ENCODE data around the gene FTSJ1.
A peak's percentile ranks its signal among the peaks of the same experiment; 100 is the strongest.

FTSJ1 gene

GRCh38 chrX:48507246-48507645, 31.2 kb downstream of the FTSJ1 start:
- H3K4me3 ChIP-seq = no peak overlapping the region
- no peaks in the 10 kb centered on the region; a peak in 1 of 22 replicates for H3K9me3 ChIP-seq (replicated peaks in 1 of 11)
- no peaks in the 10 kb centered on the region for H3K36me3 ChIP-seq
- peaks cover 21 to 57% (median 39%) of the 10 kb centered on the region in 11 experiments for H3K27me3 ChIP-seq
- H3K4me2 ChIP-seq = no peak overlapping the region
- no peak for TF ChIP-seq Cebpa-rat (IDR thresholded peaks at IDR 0.05)
- H3K9ac ChIP-seq = no peak overlapping the region
- no peak overlapping the region for H3K27ac ChIP-seq
- no peaks in the 10 kb centered on the region; a peak in 1 of 22 replicates for H4K20me1 ChIP-seq
- peaks cover 0 to 18% (median 11%) of the 10 kb centered on the region in 10 experiments; a peak in 10 of 20 replicates for H3K4me1 ChIP-seq

- peak within 1 kb of the TSS; percentile 72 to 82 (median 74) for H3K4me2 ChIP-seq
- H3K27me3 ChIP-seq = peaks cover 8 to 57% (median 35%) of the 10 kb centered on the region in 11 experiments
- peaks cover 0 to under 1% (median 0%) of the 10 kb centered on the region in 11 experiments; a peak in 2 of 22 replicates for H4K20me1 ChIP-seq
- H3K4me3 ChIP-seq = peak within 1 kb of the TSS; percentile 58 to 80 (median 72)
- H3K27ac ChIP-seq = peak within 1 kb of the TSS; percentile 51 to 79 (median 68); a peak in 21 of 22 replicates
- H3K4me1 ChIP-seq = peaks cover 0 to 18% (median 11%) of the 10 kb centered on the region in 10 experiments; a peak in 10 of 20 replicates
- no peak for TF ChIP-seq Cebpa-rat (IDR thresholded peaks at IDR 0.05)
- no peaks in the 10 kb centered on the region for H3K36me3 ChIP-seq
- no peaks in the 10 kb centered on the region; a peak in 1 of 22 replicates for H3K9me3 ChIP-seq (replicated peaks in 1 of 11)
- H3K9ac ChIP-seq = peak within 1 kb of the TSS; percentile 76 to 87 (median 82)
Observed at GRCh38 chrX:48508400-48509244, 32.6 kb downstream of the FTSJ1 start, which contains the start of gene PORCN. TSS of gene PORCN (plus strand) at chrX:48508992. CDS start at chrX:48509821, 829 bp downstream.

GRCh38 chrX:48509245-48509590, 33.2 kb downstream of the FTSJ1 start:
- H3K9me3 ChIP-seq (replicated peaks in 1 of 11) = no peaks in the 10 kb centered on the region; a peak in 1 of 22 replicates
- H3K27me3 ChIP-seq = peaks cover 5 to 57% (median 35%) of the 10 kb centered on the region in 11 experiments; a peak in 20 of 22 replicates
- TF ChIP-seq Cebpa-rat (IDR thresholded peaks at IDR 0.05) = no peak
- H3K36me3 ChIP-seq = no peaks in the 10 kb centered on the region; a peak in 1 of 22 replicates
- peaks cover 0 to 7% (median 0%) of the 10 kb centered on the region in 11 experiments; a peak in 2 of 22 replicates for H4K20me1 ChIP-seq
- H3K4me2 ChIP-seq = peak overlapping the region; percentile 69 to 82 (median 74)
- H3K4me1 ChIP-seq = peaks cover 0 to 18% (median 11%) of the 10 kb centered on the region in 10 experiments; a peak in 10 of 20 replicates
- H3K27ac ChIP-seq = peak overlapping the region; percentile 51 to 79 (median 68); a peak in 21 of 22 replicates
- peak overlapping the region; percentile 58 to 80 (median 72) for H3K4me3 ChIP-seq
- peak overlapping the region; percentile 76 to 87 (median 82) for H3K9ac ChIP-seq

- H3K9me3 ChIP-seq (replicated peaks in 1 of 11) = no peaks in the 10 kb centered on the region; a peak in 1 of 22 replicates
- H3K4me2 ChIP-seq = peak overlapping the region; percentile 69 to 82 (median 74)
- TF ChIP-seq Cebpa-rat (IDR thresholded peaks at IDR 0.05) = no peak
- H3K27ac ChIP-seq = no peak overlapping the region
- H3K4me3 ChIP-seq = peak overlapping the region; percentile 58 to 80 (median 72)
- H3K4me1 ChIP-seq = peaks cover 0 to 18% (median 11%) of the 10 kb centered on the region in 10 experiments; a peak in 10 of 20 replicates
- H3K36me3 ChIP-seq = no peaks in the 10 kb centered on the region; a peak in 1 of 22 replicates
- peaks cover 0 to 8% (median 0%) of the 10 kb centered on the region in 11 experiments; a peak in 2 of 22 replicates for H4K20me1 ChIP-seq
- peaks cover 5 to 56% (median 37%) of the 10 kb centered on the region in 11 experiments; a peak in 18 of 22 replicates for H3K27me3 ChIP-seq
- H3K9ac ChIP-seq = peak overlapping the region; percentile 76 to 87 (median 82); a peak in 18 of 22 replicates
Observed at GRCh38 chrX:48509619-48510018, 33.6 kb downstream of the FTSJ1 start.

GRCh38 chrX:48511560-48511959, 35.6 kb downstream of the FTSJ1 start:
- no peaks in the 10 kb centered on the region; a peak in 1 of 22 replicates for H3K36me3 ChIP-seq
- no peaks in the 10 kb centered on the region; a peak in 1 of 22 replicates for H3K9me3 ChIP-seq (replicated peaks in 1 of 11)
- TF ChIP-seq Cebpa-rat (IDR thresholded peaks at IDR 0.05) = no peak
- H3K27ac ChIP-seq = no peak overlapping the region
- peaks cover 9 to 62% (median 41%) of the 10 kb centered on the region in 11 experiments; a peak in 18 of 22 replicates for H3K27me3 ChIP-seq
- H3K4me2 ChIP-seq = no peak overlapping the region
- H3K4me1 ChIP-seq = peaks cover 0 to 13% (median 8%) of the 10 kb centered on the region in 10 experiments; a peak in 10 of 20 replicates
- H3K4me3 ChIP-seq = no peak overlapping the region
- H4K20me1 ChIP-seq = peaks cover 0 to 8% (median 0%) of the 10 kb centered on the region in 11 experiments; a peak in 4 of 22 replicates
- H3K9ac ChIP-seq = no peak overlapping the region

- Histone ChIP-seq H3K36me3 (no peaks in the 10 kb centered on the region; a peak in 1 of 22 replicates), H3K27me3 (peaks cover 9 to 67% (median 46%) of the 10 kb centered on the region in 11 experiments; a peak in 18 of 22 replicates), H3K4me2 (no peak overlapping the region), H3K9ac (no peak overlapping the region), H3K4me3 (no peak overlapping the region), H4K20me1 (peaks cover 0 to 8% (median 0%) of the 10 kb centered on the region in 11 experiments; a peak in 4 of 22 replicates), H3K4me1 (peaks cover 0 to 13% (median 8%) of the 10 kb centered on the region in 10 experiments; a peak in 10 of 20 replicates), H3K27ac (no peak overlapping the region), H3K9me3 (replicated peaks in 1 of 11) (no peaks in the 10 kb centered on the region; a peak in 1 of 22 replicates)
- no peak for TF ChIP-seq Cebpa-rat (IDR thresholded peaks at IDR 0.05)
Observed at GRCh38 chrX:48512371-48512935, 36.5 kb downstream of the FTSJ1 start.

GRCh38 chrX:48513670-48514069, 37.7 kb downstream of the FTSJ1 start:
- H4K20me1 ChIP-seq = peaks cover 0 to 8% (median 0%) of the 10 kb centered on the region in 11 experiments; a peak in 4 of 22 replicates
- no peak overlapping the region for H3K27ac ChIP-seq
- H3K27me3 ChIP-seq = peaks cover 9 to 67% (median 43%) of the 10 kb centered on the region in 11 experiments; a peak in 18 of 22 replicates
- no peak overlapping the region for H3K4me3 ChIP-seq
- H3K9ac ChIP-seq = no peak overlapping the region
- no peak for TF ChIP-seq Cebpa-rat (IDR thresholded peaks at IDR 0.05)
- no peaks in the 10 kb centered on the region; a peak in 1 of 22 replicates for H3K9me3 ChIP-seq (replicated peaks in 1 of 11)
- no peak overlapping the region for H3K4me2 ChIP-seq
- H3K4me1 ChIP-seq = peaks cover 0 to 9% (median 7%) of the 10 kb centered on the region in 10 experiments; a peak in 10 of 20 replicates
- H3K36me3 ChIP-seq = no peaks in the 10 kb centered on the region; a peak in 1 of 22 replicates

GRCh38 chrX:48514126-48514806, 38.3 kb downstream of the FTSJ1 start:
- no peaks in the 10 kb centered on the region for H3K9me3 ChIP-seq (replicated peaks in 1 of 11)
- H3K27ac ChIP-seq = no peak overlapping the region
- H3K4me1 ChIP-seq = peaks cover 0 to 8% (median 7%) of the 10 kb centered on the region in 10 experiments; a peak in 10 of 20 replicates
- no peak overlapping the region for H3K4me2 ChIP-seq
- H4K20me1 ChIP-seq = peaks cover 0 to 8% (median 0%) of the 10 kb centered on the region in 11 experiments; a peak in 4 of 22 replicates
- H3K27me3 ChIP-seq = peaks cover 11 to 68% (median 49%) of the 10 kb centered on the region in 11 experiments; a peak in 18 of 22 replicates
- no peak overlapping the region for H3K9ac ChIP-seq
- no peaks in the 10 kb centered on the region; a peak in 1 of 22 replicates for H3K36me3 ChIP-seq
- no peak for TF ChIP-seq Cebpa-rat (IDR thresholded peaks at IDR 0.05)
- H3K4me3 ChIP-seq = no peak overlapping the region
